Smooth muscle cell (in vitro differentiated cells): ENCODE results near the gene RASA2. TPM values are rescaled to one million over a fixed set of nuclear protein-coding genes. Genes with fewer than 3 reads are reported as not detected.

Source experiments
- DNase-seq: peaks from one replicate; lab custom pipeline; 2025; ENCODE audit not compliant: unreplicated experiment; lab: John Stamatoyannopoulos, UW
- H2AFZ ChIP-seq: fragments of 200-600 bp; sonication (generic); 2 replicates; pipeline ENCODE4 v1.6.0; 2016; ENCODE audit warnings: antibody characterized with exemption, low read depth, mild to moderate bottlenecking
- H3F3A ChIP-seq: fragments of 200-600 bp; sonication (generic); 2 replicates; pipeline ENCODE4 v1.6.0; 2017; ENCODE audit warnings: antibody characterized with exemption, low read depth
- H3K27ac ChIP-seq: fragments of 200-600 bp; sonication (generic); 2 replicates; pipeline ENCODE4 v1.5.1; 2016; ENCODE audit warnings: low read depth, mild to moderate bottlenecking
- H3K27me3 ChIP-seq: fragments of 200-600 bp; sonication (generic); 2 replicates; pipeline ENCODE4 v1.6.1; 2016; ENCODE audit warnings: low read depth, mild to moderate bottlenecking
- H3K36me3 ChIP-seq: fragments of 200-600 bp; sonication (generic); 2 replicates; pipeline ENCODE4 v1.5.1; 2016; ENCODE audit warnings: low read depth
- H3K4me1 ChIP-seq: fragments of 200-600 bp; sonication (generic); 2 replicates; pipeline ENCODE4 v1.5.1; 2016; ENCODE audit warnings: low read depth
- H3K4me2 ChIP-seq: fragments of 200-600 bp; sonication (generic); 2 replicates; pipeline ENCODE4 v1.6.0; 2016; ENCODE audit warnings: mild to moderate bottlenecking
- H3K4me3 ChIP-seq: fragments of 200-600 bp; sonication (generic); 2 replicates; pipeline ENCODE4 v1.5.1; 2016; ENCODE audit warnings: mild to moderate bottlenecking
- H3K79me2 ChIP-seq: fragments of 200-600 bp; sonication (generic); 2 replicates; pipeline ENCODE4 v1.6.0; 2016; ENCODE audit warnings: low read depth, mild to moderate bottlenecking
- H3K9ac ChIP-seq: fragments of 200-600 bp; sonication (generic); 2 replicates; pipeline ENCODE4 v1.6.0; 2016; ENCODE audit warnings: low read depth
- H3K9me3 ChIP-seq: fragments of 200-600 bp; sonication (generic); replicated peaks from 2 replicates; pipeline ENCODE4 v1.5.1; 2016; ENCODE audit warnings: low read depth
- H4K20me1 ChIP-seq: fragments of 200-600 bp; sonication (generic); 2 replicates; pipeline ENCODE4 v1.6.0; 2016; ENCODE audit warnings: low read depth
- WGBS: methylation state at CpG from one replicate; pipeline ENCODE4 v1.1.7; 2016; ENCODE audit warnings: low lambda C conversion rate; 5-methylcytosine and 5-hydroxymethylcytosine counted together
- polyA plus RNA-seq: library from polyadenylated mRNA; unstranded; fragments of >200 nt; fragmentation: Nextera tagmentation; extraction: Ambion mirVana; gene quantifications from 2 replicates; pipeline ENCODE4 v1.2.1, GENCODE V29; 2016
- total RNA-seq: library from RNA; depleted of rRNA; stranded (reverse); fragments of >200 nt; gene quantifications from 2 replicates; pipeline ENCODE4 v1.2.3, GENCODE V29; 2014
- TF ChIP-seq, protein P1 (sequence below): fragments of 200-600 bp; sonication (generic); IDR thresholded peaks from 2 replicates; pipeline ENCODE4 v1.5.1; 2017; ENCODE audit warnings: borderline replicate concordance, mild to moderate bottlenecking, antibody characterized with exemption; ENCODE audit not compliant: insufficient read depth, poor library complexity, severe bottlenecking

Gene RASA2
- total RNA-seq (19.9 and 20.0 TPM in 2 replicates), polyA plus RNA-seq (4.9 and 5.5 TPM in 2 replicates)

DNA sequence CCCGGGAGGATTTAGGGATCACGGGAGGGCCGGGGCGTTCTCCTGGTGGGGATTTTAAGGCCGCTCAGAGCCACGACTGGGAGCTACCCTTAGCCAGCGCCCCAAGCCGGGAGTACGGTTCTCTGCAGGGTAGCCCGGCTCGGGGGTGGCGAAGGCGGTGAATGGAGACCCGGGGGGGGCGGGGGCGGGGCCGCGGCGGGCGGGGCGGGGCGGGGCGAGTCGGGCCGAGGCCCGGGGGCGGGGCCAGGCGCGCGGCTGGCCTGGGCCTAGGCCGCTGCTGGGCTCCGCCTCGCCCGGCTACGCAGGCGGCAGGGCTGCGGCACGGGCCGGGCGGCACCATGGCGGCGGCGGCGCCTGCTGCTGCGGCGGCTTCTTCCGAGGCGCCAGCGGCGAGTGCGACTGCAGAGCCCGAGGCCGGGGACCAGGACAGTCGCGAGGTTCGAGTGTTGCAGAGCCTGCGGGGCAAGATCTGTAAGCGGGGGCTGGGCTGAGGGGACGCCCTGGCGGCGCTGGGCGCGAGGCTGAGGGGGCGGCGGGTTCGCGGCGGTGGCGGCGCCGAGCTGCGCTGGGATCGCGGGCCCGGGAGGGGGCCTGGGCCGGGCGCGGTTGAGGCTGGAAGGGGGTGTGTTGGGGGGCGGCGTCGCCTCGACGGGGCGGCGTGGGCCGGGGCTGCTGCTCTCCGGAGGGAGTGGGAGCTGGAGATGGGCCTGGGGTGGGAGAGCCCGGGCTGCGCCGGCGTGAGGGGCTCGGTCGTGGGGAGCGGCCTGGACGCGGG, at the start of gene RASA2:
TSS of gene RASA2 (plus strand) at position 282 of the 775 bp plus-strand sequence. CDS start at position 339, 57 bp downstream.
- H3K79me2 ChIP-seq = peaks cover 41% of the 10 kb centered on the region
- peak; percentile 76 for DNase-seq
- no peaks in the 10 kb centered on the region for H3K36me3 ChIP-seq
- H3K27me3 ChIP-seq = no peaks in the 10 kb centered on the region
- peaks cover 13% of the 10 kb centered on the region for H3F3A ChIP-seq
- peak within 1 kb of the TSS; percentile 79 for H3K9ac ChIP-seq
- peak within 1 kb of the TSS; percentile 78 for H3K27ac ChIP-seq
- under 1% methylated on average over 31 of the region's 96 CpGs for WGBS
- H2AFZ ChIP-seq = peak within 1 kb of the TSS; percentile 95
- no peaks in the 10 kb centered on the region for H3K9me3 ChIP-seq
- H4K20me1 ChIP-seq = peaks cover 43% of the 10 kb centered on the region
- H3K4me3 ChIP-seq = peak within 1 kb of the TSS; percentile 82
- peaks cover 18% of the 10 kb centered on the region for H3K4me1 ChIP-seq
- TF ChIP-seq, protein P1, sequence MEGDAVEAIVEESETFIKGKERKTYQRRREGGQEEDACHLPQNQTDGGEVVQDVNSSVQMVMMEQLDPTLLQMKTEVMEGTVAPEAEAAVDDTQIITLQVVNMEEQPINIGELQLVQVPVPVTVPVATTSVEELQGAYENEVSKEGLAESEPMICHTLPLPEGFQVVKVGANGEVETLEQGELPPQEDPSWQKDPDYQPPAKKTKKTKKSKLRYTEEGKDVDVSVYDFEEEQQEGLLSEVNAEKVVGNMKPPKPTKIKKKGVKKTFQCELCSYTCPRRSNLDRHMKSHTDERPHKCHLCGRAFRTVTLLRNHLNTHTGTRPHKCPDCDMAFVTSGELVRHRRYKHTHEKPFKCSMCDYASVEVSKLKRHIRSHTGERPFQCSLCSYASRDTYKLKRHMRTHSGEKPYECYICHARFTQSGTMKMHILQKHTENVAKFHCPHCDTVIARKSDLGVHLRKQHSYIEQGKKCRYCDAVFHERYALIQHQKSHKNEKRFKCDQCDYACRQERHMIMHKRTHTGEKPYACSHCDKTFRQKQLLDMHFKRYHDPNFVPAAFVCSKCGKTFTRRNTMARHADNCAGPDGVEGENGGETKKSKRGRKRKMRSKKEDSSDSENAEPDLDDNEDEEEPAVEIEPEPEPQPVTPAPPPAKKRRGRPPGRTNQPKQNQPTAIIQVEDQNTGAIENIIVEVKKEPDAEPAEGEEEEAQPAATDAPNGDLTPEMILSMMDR = no peak
- peak within 1 kb of the TSS; percentile 95 for H3K4me2 ChIP-seq

- TF ChIP-seq, protein P1 = no peak
- H3K79me2 ChIP-seq = peaks cover 4% of the 10 kb centered on the region
- WGBS = 46% methylated on average over 3 of the region's 3 CpGs
- peaks cover 14% of the 10 kb centered on the region for H3F3A ChIP-seq
- H3K4me3 ChIP-seq = no peak overlapping the region
- no peaks in the 10 kb centered on the region for H3K9me3 ChIP-seq
- DNase-seq = no peak
- H3K9ac ChIP-seq = no peak overlapping the region
- H3K4me2 ChIP-seq = peak overlapping the region; percentile 70
- no peak overlapping the region for H2AFZ ChIP-seq
- peak overlapping the region; percentile 77 for H3K27ac ChIP-seq
- no peaks in the 10 kb centered on the region for H3K36me3 ChIP-seq
- H3K4me1 ChIP-seq = peaks cover 7% of the 10 kb centered on the region
- H4K20me1 ChIP-seq = no peaks in the 10 kb centered on the region
- no peaks in the 10 kb centered on the region for H3K27me3 ChIP-seq
Measured at GRCh38 chr3:141439589-141439988, 47.2 kb upstream of the RASA2 start.

DNA sequence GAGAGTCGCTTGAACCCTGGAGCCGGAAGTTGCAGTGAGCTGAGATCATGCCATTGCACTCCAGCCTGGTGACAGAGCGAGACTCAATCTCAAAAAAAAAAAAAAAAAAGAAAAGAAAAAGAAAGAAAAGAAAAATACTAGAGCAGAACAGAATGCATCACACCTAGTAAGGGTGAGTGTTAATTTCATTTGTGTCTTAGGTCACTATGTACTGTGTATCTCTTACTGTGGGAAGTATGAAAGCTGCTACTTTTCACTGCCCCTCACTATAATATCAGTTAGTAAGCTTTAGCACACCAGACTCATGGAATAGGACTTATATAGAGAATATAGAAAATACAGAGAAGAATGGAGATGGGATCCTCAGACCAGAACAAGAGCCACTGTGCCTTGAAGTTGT, 45.9 kb upstream of the RASA2 start:
- Histone ChIP-seq H3K4me3 (no peak overlapping the region), H3K4me1 (peaks cover 7% of the 10 kb centered on the region), H3K27ac (peak overlapping the region; percentile 26), H3F3A (peaks cover 14% of the 10 kb centered on the region), H2AFZ (no peak overlapping the region), H3K9ac (no peak overlapping the region), H3K36me3 (no peaks in the 10 kb centered on the region), H4K20me1 (no peaks in the 10 kb centered on the region), H3K9me3 (no peaks in the 10 kb centered on the region), H3K4me2 (peak overlapping the region; percentile 4), H3K27me3 (no peaks in the 10 kb centered on the region), H3K79me2 (peaks cover 4% of the 10 kb centered on the region)
- no peak for DNase-seq
- TF ChIP-seq, protein P1 = no peak
- WGBS = 93% methylated on average over 3 of the region's 3 CpGs
